ENCODE data around the gene RECK. TPM values are rescaled to one million over a fixed set of nuclear protein-coding genes. Genes with fewer than 3 reads are reported as not detected.

The RECK gene
- polyA plus RNA-seq, 3 donors: 1.6 to 11.5 (median 7.4) TPM

DNA sequence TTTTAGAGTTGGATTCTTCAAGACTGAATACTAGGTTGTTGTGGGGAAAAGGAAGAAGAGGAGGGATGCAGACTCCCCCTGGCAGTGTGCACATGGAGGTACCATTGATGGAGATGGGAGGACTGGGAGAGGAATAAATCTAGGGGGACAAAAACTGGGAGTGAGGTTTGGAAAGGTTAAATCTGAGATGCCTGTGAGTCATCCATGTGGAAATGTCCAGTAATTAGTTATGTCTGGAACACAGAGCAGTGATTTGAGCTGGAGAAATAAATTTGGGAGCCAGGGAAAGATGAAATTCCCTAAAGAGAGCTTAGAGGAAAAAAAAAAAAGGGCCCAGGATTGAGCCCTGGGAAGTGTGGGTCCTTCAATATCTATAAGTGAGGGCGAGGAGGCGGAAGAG lies 124.5 kb downstream of the RECK start:
- peak overlapping the region; percentile 70 for H3K27ac ChIP-seq (ENCODE audit: low read depth, low read length)
- WGBS, 3 donors: 78 to 95% (median 84%) methylated on average over 2 of the region's 2 CpGs

- no peak overlapping the region for H3K27ac ChIP-seq (ENCODE audit: low read depth, low read length)
- 76 to 93% (median 91%) methylated on average over 17 of the region's 17 CpGs for WGBS, 3 donors
These were observed 125.6 kb downstream of the RECK start for GRCh38 chr9:36162211-36162738.

DNA sequence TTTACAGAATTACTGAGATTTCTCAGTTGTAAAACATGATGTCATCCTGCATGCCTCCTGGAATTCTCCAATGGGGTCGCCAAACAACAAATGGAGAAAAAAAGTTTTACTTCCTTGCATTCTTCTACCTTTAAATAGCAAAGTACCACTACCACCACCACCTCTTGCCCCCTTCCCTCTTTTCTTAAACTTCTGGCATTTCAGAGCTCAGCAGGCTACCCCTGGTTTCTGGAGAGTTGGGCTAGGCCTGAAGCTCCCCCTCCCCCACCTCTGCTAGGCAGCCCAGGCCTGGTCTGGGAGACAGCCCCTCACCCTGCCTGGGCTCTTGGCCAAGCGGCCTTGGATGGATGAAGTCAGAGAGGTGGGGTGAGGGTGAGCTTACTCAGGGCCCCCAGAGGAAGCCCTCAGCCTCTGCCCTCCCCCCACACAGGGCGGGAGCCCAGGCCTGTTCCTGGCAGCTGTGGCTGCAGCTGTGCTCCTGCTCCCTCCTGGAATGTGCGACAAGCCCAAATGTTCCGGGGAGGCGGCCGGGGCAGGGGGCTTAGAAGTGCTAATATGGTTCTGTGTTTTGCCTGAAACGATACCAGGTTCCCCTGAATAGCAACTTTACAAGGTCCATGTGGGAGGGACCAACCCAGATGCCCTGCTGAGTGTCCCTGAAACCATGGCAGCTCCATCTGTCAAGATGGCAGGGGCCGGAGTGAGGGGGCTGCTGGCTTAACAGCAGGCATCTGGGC lies 126.5 kb downstream of the RECK start:
- no peak overlapping the region for H3K27ac ChIP-seq (ENCODE audit: low read depth, low read length)
- WGBS, 3 donors: 33 to 44% (median 43%) methylated on average over 9 of the region's 9 CpGs

DNA sequence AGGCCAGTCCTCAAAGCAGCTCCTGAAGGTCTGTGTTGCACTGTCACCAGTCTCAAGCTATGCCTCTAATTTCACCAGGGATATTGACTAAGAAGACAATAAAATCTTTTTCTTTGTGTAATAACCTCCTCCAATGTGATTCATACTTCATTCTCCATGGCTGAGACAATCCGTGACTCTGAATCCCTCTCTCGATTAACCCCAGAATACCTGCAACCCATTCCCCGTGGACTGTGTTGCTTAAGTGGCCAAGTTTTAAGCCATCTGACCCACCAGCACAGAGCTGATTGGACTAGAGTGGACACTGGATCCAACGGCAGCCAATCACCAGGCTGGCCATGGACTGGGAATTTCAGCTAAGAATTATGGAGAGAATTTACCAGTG lies 127.1 kb downstream of the RECK start:
- WGBS, 3 donors: 67 to 74% (median 72%) methylated on average over 4 of the region's 4 CpGs
- no peak overlapping the region for H3K27ac ChIP-seq (ENCODE audit: low read depth, low read length)

DNA sequence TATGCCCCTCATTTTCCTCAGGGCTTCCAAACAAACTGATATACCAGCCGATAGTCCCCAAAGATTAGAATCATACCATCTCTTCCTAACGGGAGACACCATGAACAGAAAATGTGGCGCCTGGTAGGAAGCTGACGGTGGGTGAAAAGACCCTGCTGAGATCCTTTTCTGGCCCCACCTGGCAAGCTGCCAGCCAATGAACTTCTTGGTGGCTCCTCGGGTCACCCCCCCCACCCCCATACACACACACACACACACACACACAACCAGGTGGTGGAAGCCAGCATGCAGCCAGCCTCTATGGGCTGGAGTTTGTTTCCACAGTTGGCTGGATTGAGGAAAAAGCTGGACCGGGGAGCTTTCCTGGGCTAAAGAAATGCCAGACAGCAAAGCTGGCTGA lies 127.7 kb downstream of the RECK start:
- no peak overlapping the region for H3K27ac ChIP-seq (ENCODE audit: low read depth, low read length)
- 78 to 83% (median 80%) methylated on average over 6 of the region's 6 CpGs for WGBS, 3 donors

DNA sequence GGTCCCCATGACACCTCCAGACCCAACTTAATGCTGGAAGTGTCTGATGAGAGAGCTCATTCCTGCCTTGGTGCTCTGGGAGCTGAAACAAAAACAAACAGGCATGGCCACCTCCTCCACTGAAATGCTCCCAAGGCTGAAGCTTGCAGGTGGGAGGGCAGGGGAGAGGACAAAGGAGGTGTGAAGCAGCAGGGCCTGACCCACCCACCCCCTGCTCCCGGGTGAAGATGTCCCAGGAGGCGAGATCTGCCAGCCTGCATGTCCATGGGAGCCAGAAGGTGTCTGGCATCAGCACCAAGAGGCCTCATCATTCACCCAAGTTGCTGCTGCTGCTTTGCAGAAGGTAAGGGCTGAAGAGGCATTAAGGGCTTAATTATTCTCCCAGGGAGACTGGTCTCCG lies 128.3 kb downstream of the RECK start:
- H3K27ac ChIP-seq (ENCODE audit: low read depth, low read length): no peak overlapping the region
- WGBS, 3 donors: 64 to 84% (median 73%) methylated on average over 3 of the region's 3 CpGs

GRCh38 chr9:36165826-36166167 lies 129.1 kb downstream of the RECK start:
- 50 to 75% (median 50%) methylated on average over 11 to 12 of the region's 12 CpGs for WGBS, 3 donors
- no peak overlapping the region for H3K27ac ChIP-seq (ENCODE audit: low read depth, low read length)

GRCh38 chr9:36166168-36166927 lies 129.6 kb downstream of the RECK start:
- no peak overlapping the region for H3K27ac ChIP-seq (ENCODE audit: low read depth, low read length)
- 3 to 5% (median 5%) methylated on average over 49 to 58 of the region's 58 CpGs for WGBS, 3 donors

DNA sequence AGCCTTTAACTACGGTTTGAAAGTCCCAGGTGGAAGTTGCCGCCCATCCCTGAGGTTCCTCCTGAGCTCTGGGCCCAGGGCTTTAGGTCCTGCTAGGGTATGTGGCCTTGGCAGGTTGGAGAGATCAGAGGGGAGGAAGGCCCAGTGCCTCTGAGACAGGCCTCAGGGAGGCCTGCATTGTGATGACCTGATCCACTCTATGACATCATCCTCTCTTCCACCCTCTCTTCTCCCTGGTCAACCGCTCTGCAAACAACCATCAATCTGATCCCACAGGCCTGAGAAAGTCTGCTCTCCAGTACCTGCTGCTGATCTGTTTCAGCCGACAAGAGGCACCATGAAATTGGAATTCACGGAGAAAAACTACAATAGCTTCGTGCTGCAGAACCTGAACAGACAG lies 132.5 kb downstream of the RECK start, which contains the start of gene CCIN:
Gene CCIN (plus strand): TSS at position 223 of the 400 bp plus-strand sequence. CDS start 115 bp downstream, at position 338.
- H3K27ac ChIP-seq (ENCODE audit: low read depth, low read length): no peak within 1 kb of the TSS
- 87 to 89% (median 88%) methylated on average over 6 of the region's 6 CpGs for WGBS, 3 donors

DNA sequence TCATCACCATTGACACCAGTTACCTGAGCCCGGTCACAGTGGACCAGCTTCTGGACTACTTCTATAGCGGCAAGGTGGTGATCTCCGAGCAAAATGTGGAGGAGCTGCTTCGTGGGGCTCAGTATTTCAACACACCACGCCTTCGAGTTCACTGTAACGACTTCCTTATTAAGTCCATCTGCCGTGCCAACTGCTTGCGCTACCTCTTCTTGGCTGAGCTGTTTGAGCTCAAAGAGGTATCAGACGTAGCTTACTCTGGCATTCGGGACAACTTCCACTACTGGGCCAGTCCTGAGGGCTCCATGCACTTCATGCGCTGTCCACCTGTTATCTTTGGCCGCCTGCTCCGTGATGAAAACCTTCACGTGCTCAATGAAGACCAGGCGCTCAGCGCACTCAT lies 133.0 kb downstream of the RECK start:
- H3K27ac ChIP-seq (ENCODE audit: low read depth, low read length): no peak overlapping the region
- WGBS, 3 donors: 80 to 89% (median 85%) methylated on average over 17 of the region's 17 CpGs

DNA sequence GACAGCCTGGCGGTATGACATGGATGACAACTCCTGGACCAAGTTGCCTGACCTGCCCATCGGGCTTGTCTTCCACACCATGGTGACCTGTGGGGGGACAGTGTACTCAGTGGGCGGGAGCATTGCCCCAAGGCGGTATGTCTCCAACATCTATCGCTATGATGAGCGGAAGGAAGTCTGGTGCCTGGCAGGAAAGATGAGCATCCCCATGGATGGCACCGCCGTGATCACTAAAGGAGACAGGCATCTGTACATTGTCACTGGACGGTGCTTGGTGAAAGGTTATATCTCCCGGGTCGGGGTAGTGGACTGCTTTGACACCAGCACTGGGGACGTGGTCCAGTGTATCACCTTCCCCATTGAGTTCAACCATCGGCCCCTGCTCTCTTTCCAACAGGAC lies 133.8 kb downstream of the RECK start:
- H3K27ac ChIP-seq (ENCODE audit: low read depth, low read length): no peak overlapping the region
- 92 to 97% (median 96%) methylated on average over 13 of the region's 13 CpGs for WGBS, 3 donors

DNA sequence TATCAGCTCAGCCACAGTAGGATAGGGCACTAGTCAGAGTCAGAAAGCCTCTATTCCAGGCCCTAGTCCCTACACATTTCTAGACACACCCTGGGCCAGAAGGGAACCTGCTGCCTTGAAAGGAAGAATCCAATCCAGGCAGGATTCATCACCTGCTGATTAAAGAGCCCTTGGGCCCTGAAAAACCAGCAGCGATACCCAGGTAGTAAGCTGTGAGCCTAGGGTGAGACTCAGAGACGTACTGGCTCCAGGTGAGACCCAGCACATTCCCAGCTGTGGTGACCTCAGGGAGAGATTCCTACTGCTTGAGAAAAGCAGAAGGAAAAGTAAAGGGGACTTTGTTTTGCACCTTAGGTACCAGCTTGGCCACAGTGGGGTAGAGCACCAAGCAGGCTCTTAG lies 137.1 kb downstream of the RECK start:
- 92 to 99% (median 93%) methylated on average over 2 of the region's 2 CpGs for WGBS, 3 donors
- H3K27ac ChIP-seq (ENCODE audit: low read depth, low read length): no peak overlapping the region

Other genes starting within 250 kb of the RECK start
- gene NPR2, start 245.3 kb upstream of the RECK start, polyA plus RNA-seq: 10 to 100 TPM in 2 of 3 donors, 1 to 10 TPM in 1; 4.9 to 27.1 (median 18.3) TPM
- gene SPAG8, start 224.7 kb upstream of the RECK start, polyA plus RNA-seq: under 1 TPM; 0.78 to 0.90 (median 0.80) TPM
- 100 to 1,000 TPM in 1 of 3 donors, 10 to 100 TPM in 2; 54.7 to 111 (median 63.3) TPM for gene HINT2, start 221.9 kb upstream of the RECK start, polyA plus RNA-seq
- gene FAM221B, start 208.2 kb upstream of the RECK start, polyA plus RNA-seq: under 1 TPM in 1 of 3 donors, not detected in 2; 0.03 TPM
- 1 to 10 TPM; 4.5 to 5.6 (median 5.1) TPM for gene TMEM8B, start 207.7 kb upstream of the RECK start, polyA plus RNA-seq
- gene OR13J1, start 166.5 kb upstream of the RECK start, polyA plus RNA-seq: not detected
- gene HRCT1, start 130.7 kb upstream of the RECK start, polyA plus RNA-seq: 1 to 10 TPM; 3.6 to 9.4 (median 4.1) TPM
- gene SPAAR, start 127.4 kb upstream of the RECK start, polyA plus RNA-seq: 10 to 100 TPM in 2 of 3 donors, 1 to 10 TPM in 1; 1.5 to 16.9 (median 14.6) TPM
- not detected for gene OR2S2, start 78.8 kb upstream of the RECK start, polyA plus RNA-seq
- 10 to 100 TPM in 2 of 3 donors, 1 to 10 TPM in 1; 4.0 to 67.7 (median 43.7) TPM for gene GLIPR2, start 99.8 kb downstream of the RECK start, polyA plus RNA-seq
- under 1 TPM in 1 of 3 donors, not detected in 2; 0.56 TPM for gene CCIN, start 132.5 kb downstream of the RECK start, polyA plus RNA-seq
- gene CLTA, start 154.0 kb downstream of the RECK start, polyA plus RNA-seq: 100 to 1,000 TPM; 116 to 202 (median 185) TPM
- 10 to 100 TPM in 2 of 3 donors, 1 to 10 TPM in 1; 4.8 to 15.7 (median 12.9) TPM for gene GNE, start 221.5 kb downstream of the RECK start, polyA plus RNA-seq

Measured in adipose tissue (tissue), 3 donors.